DND-41 (cell line): ENCODE results near the gene SNX19.

Source experiments
- ATAC-seq: fragments of 200-7000 bp; cut with Tn5 transposase; 3 replicates; pipeline ENCODE4 v1.9.1; 2021; ENCODE audit warnings: low read depth; ENCODE audit not compliant: insufficient read depth
- DNase-seq: peaks from one replicate; pipeline ENCODE4 v3.0.0-alpha.2; 2020
- H2AFZ ChIP-seq: 2 replicates; pipeline ENCODE4 v1.6.0; 2012; ENCODE audit warnings: low read depth, low read length
- H3K27ac ChIP-seq: 2 replicates; pipeline ENCODE4 v1.5.1; 2012; ENCODE audit warnings: low read length, inconsistent platforms
- H3K27me3 ChIP-seq: fragments of 200-600 bp; sonication (generic); 2 replicates; pipeline ENCODE4 v1.6.0; 2012; ENCODE audit warnings: low read length, mild to moderate bottlenecking, inconsistent platforms; ENCODE audit not compliant: insufficient read depth, poor library complexity
- H3K36me3 ChIP-seq: 2 replicates; pipeline ENCODE4 v1.5.1; 2012; ENCODE audit warnings: low read length, inconsistent platforms; ENCODE audit not compliant: insufficient read depth
- H3K4me1 ChIP-seq: 2 replicates; pipeline ENCODE4 v1.5.1; 2012; ENCODE audit warnings: mild to moderate bottlenecking, low read length; ENCODE audit not compliant: insufficient read depth
- H3K4me2 ChIP-seq: 2 replicates; pipeline ENCODE4 v1.6.0; 2012; ENCODE audit warnings: mild to moderate bottlenecking, moderate library complexity, low read length, inconsistent platforms; ENCODE audit not compliant: insufficient read depth
- H3K4me3 ChIP-seq, 2 experiments: fragments of 200-600 bp in 1 of 2; shearing (Covaris generic) in 1 of 2; 2 replicates each; pipeline ENCODE4 v1.5.1; 2012 to 2016; ENCODE audit warnings: inconsistent platforms in 2 of 2, low read length in 2 of 2, mild to moderate bottlenecking in 2 of 2, low read depth in 1 of 2, moderate library complexity in 1 of 2
- H3K79me2 ChIP-seq: 2 replicates; pipeline ENCODE4 v1.6.0; 2012; ENCODE audit warnings: low read length, inconsistent platforms; ENCODE audit not compliant: insufficient read depth
- H3K9ac ChIP-seq: 2 replicates; pipeline ENCODE4 v1.6.0; 2012; ENCODE audit warnings: low read depth, mild to moderate bottlenecking, inconsistent platforms, low read length, moderate library complexity
- H3K9me3 ChIP-seq: 2 replicates; pipeline ENCODE4 v1.5.1; 2012; ENCODE audit warnings: low read length, moderate library complexity, mild to moderate bottlenecking, inconsistent platforms; ENCODE audit not compliant: insufficient read depth, severe bottlenecking
- H4K20me1 ChIP-seq: 2 replicates; pipeline ENCODE4 v1.6.0; 2012; ENCODE audit warnings: low read length; ENCODE audit not compliant: insufficient read depth
- CTCF ChIP-seq: IDR thresholded peaks from 2 replicates; pipeline ENCODE4 v1.5.1; 2012; ENCODE audit warnings: borderline replicate concordance, low read length, moderate library complexity, mild to moderate bottlenecking; ENCODE audit not compliant: poor library complexity, severe bottlenecking; ENCODE audit errors: extremely low read depth
- EZH2 ChIP-seq: IDR thresholded peaks from 3 replicates; pipeline ENCODE4 v1.6.1; 2012; ENCODE audit warnings: borderline replicate concordance, low read depth, mild to moderate bottlenecking, moderate library complexity, low read length, inconsistent platforms; ENCODE audit not compliant: severe bottlenecking

SNX19 gene

GRCh38 chr11:130868086-130868710 is 48.1 kb downstream of the SNX19 start:
- no peak overlapping the region for H3K9ac ChIP-seq
- no peaks in the 10 kb centered on the region for H3K9me3 ChIP-seq
- H3K27me3 ChIP-seq: no peaks in the 10 kb centered on the region
- peaks cover 29% of the 10 kb centered on the region for H3K36me3 ChIP-seq
- ATAC-seq: no peak
- H3K4me3 ChIP-seq: no peak overlapping the region
- H2AFZ ChIP-seq: no peak overlapping the region
- H3K79me2 ChIP-seq: no peaks in the 10 kb centered on the region
- no peak overlapping the region for H3K27ac ChIP-seq
- H3K4me2 ChIP-seq: no peak overlapping the region
- H4K20me1 ChIP-seq: peaks cover 5% of the 10 kb centered on the region; the same call in 1 of the 2 replicates
- no peaks in the 10 kb centered on the region for H3K4me1 ChIP-seq
- DNase-seq: no peak
- no peak for TF ChIP-seq EZH2
- no peak for TF ChIP-seq CTCF

GRCh38 chr11:130866831-130867230 is 49.4 kb downstream of the SNX19 start:
- H3K27me3 ChIP-seq: no peaks in the 10 kb centered on the region
- no peaks in the 10 kb centered on the region for H3K79me2 ChIP-seq
- TF ChIP-seq CTCF: no peak
- TF ChIP-seq EZH2: no peak
- no peak overlapping the region for H2AFZ ChIP-seq
- peaks cover 5% of the 10 kb centered on the region; the same call in 1 of the 2 replicates for H4K20me1 ChIP-seq
- no peak overlapping the region for H3K4me3 ChIP-seq
- DNase-seq (no peak), ATAC-seq (no peak)
- H3K36me3 ChIP-seq: peaks cover 17% of the 10 kb centered on the region
- no peak overlapping the region for H3K27ac ChIP-seq
- H3K9ac ChIP-seq: no peak overlapping the region
- no peak overlapping the region for H3K4me2 ChIP-seq
- H3K4me1 ChIP-seq: 0 out of 2 replicates have a peak, but pooled peaks cover under 1% of the 10 kb centered on the region
- no peaks in the 10 kb centered on the region for H3K9me3 ChIP-seq

- TF ChIP-seq EZH2: no peak
- no peak for TF ChIP-seq CTCF
- Histone ChIP-seq H4K20me1 (peaks cover 8% of the 10 kb centered on the region; the same call in 1 of the 2 replicates), H3K9me3 (no peaks in the 10 kb centered on the region), H3K9ac (no peak overlapping the region), H2AFZ (no peak overlapping the region), H3K27me3 (no peaks in the 10 kb centered on the region), H3K36me3 (peaks cover 6% of the 10 kb centered on the region; the same call in 1 of the 2 replicates), H3K4me3 (no peak overlapping the region), H3K79me2 (no peaks in the 10 kb centered on the region), H3K4me2 (no peak overlapping the region), H3K4me1 (0 out of 2 replicates have a peak, but pooled peaks cover 2% of the 10 kb centered on the region), H3K27ac (no peak overlapping the region)
- ATAC-seq (no peak), DNase-seq (no peak)
Observed at GRCh38 chr11:130865774-130866114, 50.5 kb downstream of the SNX19 start.
